ENCODE results near the gene CNTNAP2.

The CNTNAP2 gene

GRCh38 chr7:146787266-146787665 is 670.7 kb downstream of the CNTNAP2 start:
- ATAC-seq (ENCODE audit: insufficient read depth, low read depth) = no peak

GRCh38 chr7:146788008-146788407 is 671.4 kb downstream of the CNTNAP2 start:
- DNase-seq (no peak), ATAC-seq (ENCODE audit: insufficient read depth, low read depth) (no peak)
- Histone ChIP-seq H3K79me2 (ENCODE audit: insufficient read depth, low read length) (no peaks in the 10 kb centered on the region), H4K20me1 (ENCODE audit: insufficient read depth, low read length) (no peaks in the 10 kb centered on the region), H3K36me3 (ENCODE audit: insufficient read depth, low read length) (no peaks in the 10 kb centered on the region), H2AFZ (ENCODE audit: low read depth, low read length) (no peak overlapping the region), H3K4me1 (ENCODE audit: insufficient read depth, low read length) (no peaks in the 10 kb centered on the region), H3K4me2 (ENCODE audit: insufficient read depth, low read length) (no peak overlapping the region), H3K9ac (ENCODE audit: low read depth, low read length) (no peak overlapping the region), H3K4me3 (ENCODE audit: low read depth in 1 of 2, low read length in 2 of 2) (no peak overlapping the region), H3K27me3 (ENCODE audit: insufficient read depth, low read length, poor library complexity) (no peaks in the 10 kb centered on the region), H3K27ac (ENCODE audit: low read length) (no peak overlapping the region), H3K9me3 (ENCODE audit: insufficient read depth, low read length, severe bottlenecking) (peaks cover 2% of the 10 kb centered on the region)
- TF ChIP-seq CTCF (IDR thresholded peaks at IDR 0.05; ENCODE audit: borderline replicate concordance, extremely low read depth, low read length, poor library complexity, severe bottlenecking) = no peak
- no peak for TF ChIP-seq EZH2 (IDR thresholded peaks at IDR 0.05; ENCODE audit: borderline replicate concordance, low read depth, low read length, severe bottlenecking)

More at GRCh38 chr7:146787266-146787665, 670.7 kb downstream of the CNTNAP2 start:
- Histone ChIP-seq H3K27me3 (ENCODE audit: insufficient read depth, low read length, poor library complexity) (no peaks in the 10 kb centered on the region), H3K4me1 (ENCODE audit: insufficient read depth, low read length) (no peaks in the 10 kb centered on the region), H3K4me3 (ENCODE audit: low read depth in 1 of 2, low read length in 2 of 2) (no peak overlapping the region), H3K36me3 (ENCODE audit: insufficient read depth, low read length) (no peaks in the 10 kb centered on the region), H4K20me1 (ENCODE audit: insufficient read depth, low read length) (no peaks in the 10 kb centered on the region), H2AFZ (ENCODE audit: low read depth, low read length) (no peak overlapping the region), H3K9me3 (ENCODE audit: insufficient read depth, low read length, severe bottlenecking) (peaks cover 2% of the 10 kb centered on the region), H3K27ac (ENCODE audit: low read length) (no peak overlapping the region), H3K9ac (ENCODE audit: low read depth, low read length) (no peak overlapping the region), H3K79me2 (ENCODE audit: insufficient read depth, low read length) (no peaks in the 10 kb centered on the region), H3K4me2 (ENCODE audit: insufficient read depth, low read length) (no peak overlapping the region)
- no peak for DNase-seq
- TF ChIP-seq CTCF (IDR thresholded peaks at IDR 0.05; ENCODE audit: borderline replicate concordance, extremely low read depth, low read length, poor library complexity, severe bottlenecking) = no peak

GRCh38 chr7:146791344-146792285 is 675.0 kb downstream of the CNTNAP2 start:
- peaks cover 6% of the 10 kb centered on the region for H3K9me3 ChIP-seq (ENCODE audit: insufficient read depth, low read length, severe bottlenecking)
- no peak for ATAC-seq (ENCODE audit: insufficient read depth, low read depth)
- DNase-seq = no peak
- H3K4me1 ChIP-seq (ENCODE audit: insufficient read depth, low read length) = no peaks in the 10 kb centered on the region
- H3K27ac ChIP-seq (ENCODE audit: low read length) = no peak overlapping the region
- no peak overlapping the region for H3K4me3 ChIP-seq (ENCODE audit: low read depth in 1 of 2, low read length in 2 of 2)
- no peak overlapping the region for H3K9ac ChIP-seq (ENCODE audit: low read depth, low read length)
- no peaks in the 10 kb centered on the region for H4K20me1 ChIP-seq (ENCODE audit: insufficient read depth, low read length)
- no peaks in the 10 kb centered on the region for H3K27me3 ChIP-seq (ENCODE audit: insufficient read depth, low read length, poor library complexity)
- TF ChIP-seq EZH2 (IDR thresholded peaks at IDR 0.05; ENCODE audit: borderline replicate concordance, low read depth, low read length, severe bottlenecking) (no peak), CTCF (IDR thresholded peaks at IDR 0.05; ENCODE audit: borderline replicate concordance, extremely low read depth, low read length, poor library complexity, severe bottlenecking) (no peak)
- H3K4me2 ChIP-seq (ENCODE audit: insufficient read depth, low read length) = no peak overlapping the region
- no peaks in the 10 kb centered on the region for H3K79me2 ChIP-seq (ENCODE audit: insufficient read depth, low read length)
- no peaks in the 10 kb centered on the region for H3K36me3 ChIP-seq (ENCODE audit: insufficient read depth, low read length)
- H2AFZ ChIP-seq (ENCODE audit: low read depth, low read length) = no peak overlapping the region
